ENCODE results near the gene RNF152.
"Not testable (repeated sequence)": the region's sequence is repeated elsewhere in the genome, so short reads cannot be mapped to it uniquely, and the experiment has no call there.

The RNF152 gene

DNA sequence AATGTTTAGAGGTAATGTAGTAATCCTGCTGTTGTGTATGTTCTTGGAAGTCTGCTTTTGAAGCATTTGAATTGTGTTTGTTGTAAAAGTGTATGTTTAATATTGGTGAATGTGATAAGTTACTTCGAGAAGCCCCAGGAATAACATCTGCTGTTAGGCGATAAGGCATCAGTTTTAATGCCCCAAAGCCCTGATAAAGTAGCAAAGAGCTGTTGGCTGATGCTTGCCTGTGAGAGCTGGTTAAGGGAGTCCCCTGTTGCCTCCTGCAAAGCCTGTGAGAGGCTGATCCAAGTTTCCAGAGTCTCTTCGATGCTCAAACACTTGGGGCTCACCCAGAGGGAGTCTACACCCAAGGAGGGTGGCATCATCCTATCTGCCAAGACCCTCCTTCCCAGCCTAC lies 110.3 kb downstream of the RNF152 start:
- Mint-ChIP-seq H3K4me3 (no peak overlapping the region), H3K27me3 (no peaks in the 10 kb centered on the region), H3K27ac (no peak overlapping the region), H3K9me3 (peaks cover 14% of the 10 kb centered on the region), H3K36me3 (ENCODE audit: low read depth) (no peaks in the 10 kb centered on the region), H3K4me1 (no peaks in the 10 kb centered on the region)
- DNase-seq (no peak), ATAC-seq (no peak)

DNA sequence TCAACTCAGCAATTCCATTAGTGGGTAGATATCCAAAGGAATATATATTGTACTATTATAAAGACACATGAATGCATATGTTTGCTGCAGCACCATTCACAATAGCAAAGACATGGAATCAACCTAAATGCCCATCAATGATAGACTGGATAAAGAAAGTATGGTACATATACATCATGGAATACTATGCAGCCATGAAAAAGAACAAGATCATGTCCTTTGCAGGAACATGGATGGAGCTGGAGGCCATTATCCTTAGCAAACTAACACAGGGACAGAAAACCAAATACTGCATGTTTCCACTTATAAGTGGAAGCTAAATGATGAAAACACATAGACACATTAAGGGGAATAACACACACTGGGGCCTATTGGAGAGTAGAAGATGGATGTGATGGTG lies 116.6 kb downstream of the RNF152 start:
- peaks cover 30% of the 10 kb centered on the region for H3K9me3 Mint-ChIP-seq
- H3K36me3 Mint-ChIP-seq (ENCODE audit: low read depth); DNase-seq; H3K4me1 Mint-ChIP-seq; H3K27ac Mint-ChIP-seq; H3K4me3 Mint-ChIP-seq; H3K27me3 Mint-ChIP-seq; ATAC-seq: not testable (repeated sequence)

DNA sequence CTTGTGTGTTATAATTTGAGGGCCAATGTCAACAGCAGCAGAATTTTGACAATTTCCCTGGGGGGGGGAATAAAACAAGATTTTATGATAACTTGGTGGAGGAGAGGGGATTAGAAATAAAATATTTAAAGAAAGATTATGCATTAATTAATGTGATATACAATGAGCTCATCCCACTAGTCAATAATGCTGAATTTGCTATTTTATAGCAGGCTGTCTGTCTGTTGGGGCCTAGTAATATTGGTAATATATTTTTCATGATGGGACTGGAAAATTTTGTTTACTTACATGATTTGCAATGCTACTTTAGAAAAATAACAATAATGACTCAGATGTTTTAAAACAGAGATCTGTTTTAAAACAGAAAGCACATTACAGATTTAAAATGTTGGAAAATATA lies 118.0 kb downstream of the RNF152 start:
- Mint-ChIP-seq H3K4me3 (no peak overlapping the region), H3K27me3 (peaks cover 5% of the 10 kb centered on the region), H3K4me1 (no peaks in the 10 kb centered on the region), H3K27ac (no peak overlapping the region), H3K9me3 (peaks cover 30% of the 10 kb centered on the region), H3K36me3 (ENCODE audit: low read depth) (peaks cover 2% of the 10 kb centered on the region)
- ATAC-seq (no peak), DNase-seq (no peak)

DNA sequence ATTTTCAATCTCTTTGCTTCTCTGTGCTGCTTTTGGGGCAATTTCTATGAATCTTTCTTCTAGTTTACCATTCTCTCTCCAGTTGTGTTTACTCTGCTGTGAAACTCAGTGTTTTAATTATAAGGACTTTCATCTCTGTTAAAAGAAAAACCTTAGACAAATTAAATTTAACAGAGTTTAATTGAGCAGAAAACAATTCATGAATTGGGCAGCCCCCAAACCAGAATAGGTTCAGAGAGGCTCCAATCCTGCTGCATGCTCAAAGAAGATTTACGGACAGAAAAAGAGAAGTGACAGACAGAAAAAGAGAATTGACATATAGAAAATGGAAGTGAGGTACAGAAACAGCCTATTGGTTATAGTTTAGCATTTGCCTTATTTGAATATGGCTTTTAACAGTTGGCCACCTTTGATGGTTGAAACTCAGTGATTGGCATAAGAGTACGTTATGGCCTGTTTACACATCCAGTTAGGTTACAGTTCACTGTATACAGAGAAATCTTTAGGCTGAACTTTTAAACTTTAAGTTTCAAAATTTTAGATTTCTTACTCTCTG lies 120.4 kb downstream of the RNF152 start:
- peaks cover 20% of the 10 kb centered on the region for H3K9me3 Mint-ChIP-seq
- H3K4me3 Mint-ChIP-seq, result no peak overlapping the region
- DNase-seq, result no peak
- ATAC-seq, result no peak
- peaks cover 7% of the 10 kb centered on the region for H3K27me3 Mint-ChIP-seq
- no peaks in the 10 kb centered on the region for H3K4me1 Mint-ChIP-seq
- no peak overlapping the region for H3K27ac Mint-ChIP-seq
- peaks cover 2% of the 10 kb centered on the region for H3K36me3 Mint-ChIP-seq (ENCODE audit: low read depth)

DNA sequence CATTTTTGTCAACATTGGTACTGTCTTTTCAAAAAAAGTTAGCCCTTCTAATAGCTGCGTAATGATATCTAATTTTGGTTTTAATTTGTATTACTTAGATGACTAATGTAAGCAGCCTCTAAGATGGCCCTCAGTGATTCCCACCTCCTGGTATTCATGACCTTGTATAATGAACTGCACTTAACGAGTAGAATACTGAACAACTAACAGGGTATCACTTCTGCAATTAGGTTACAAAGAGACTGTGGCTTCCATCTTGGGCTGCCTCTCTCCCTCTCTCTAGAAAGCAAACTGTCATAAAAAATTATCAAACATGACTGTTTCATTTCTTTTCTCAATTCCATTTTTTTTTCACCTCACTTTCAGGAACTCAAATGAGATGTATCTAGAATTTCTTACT lies 120.9 kb downstream of the RNF152 start:
- Mint-ChIP-seq H3K4me3 (no peak overlapping the region), H3K27me3 (peaks cover 7% of the 10 kb centered on the region), H3K4me1 (no peaks in the 10 kb centered on the region), H3K9me3 (peaks cover 20% of the 10 kb centered on the region), H3K27ac (no peak overlapping the region), H3K36me3 (ENCODE audit: low read depth) (peaks cover 2% of the 10 kb centered on the region)
- no peak for DNase-seq
- no peak for ATAC-seq

DNA sequence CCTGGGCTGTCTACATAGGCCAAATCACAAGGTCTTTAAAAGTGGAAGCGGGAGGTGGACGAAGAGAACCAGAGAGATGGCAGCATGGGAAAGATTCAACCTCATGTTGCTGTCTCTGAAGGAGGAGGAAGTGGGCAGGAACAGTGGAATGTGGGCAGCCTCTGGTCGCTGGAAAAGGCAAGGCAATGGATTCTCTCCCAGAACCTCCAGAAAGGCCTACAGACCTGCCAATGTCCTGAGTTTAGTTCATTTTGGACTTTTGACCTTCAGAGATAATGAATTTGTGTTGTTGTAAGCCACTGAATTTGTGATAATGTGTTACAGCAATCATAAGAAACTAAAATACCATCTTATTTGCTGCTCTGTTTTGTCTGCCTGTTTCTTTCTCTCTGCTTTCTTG lies 122.5 kb downstream of the RNF152 start:
- peaks cover 2% of the 10 kb centered on the region for H3K4me1 Mint-ChIP-seq
- H3K4me3 Mint-ChIP-seq, result no peak overlapping the region
- peaks cover 9% of the 10 kb centered on the region for H3K9me3 Mint-ChIP-seq
- DNase-seq (no peak), ATAC-seq (no peak)
- H3K27ac Mint-ChIP-seq, result no peak overlapping the region
- H3K36me3 Mint-ChIP-seq (ENCODE audit: low read depth), result no peaks in the 10 kb centered on the region
- peaks cover 15% of the 10 kb centered on the region for H3K27me3 Mint-ChIP-seq

DNA sequence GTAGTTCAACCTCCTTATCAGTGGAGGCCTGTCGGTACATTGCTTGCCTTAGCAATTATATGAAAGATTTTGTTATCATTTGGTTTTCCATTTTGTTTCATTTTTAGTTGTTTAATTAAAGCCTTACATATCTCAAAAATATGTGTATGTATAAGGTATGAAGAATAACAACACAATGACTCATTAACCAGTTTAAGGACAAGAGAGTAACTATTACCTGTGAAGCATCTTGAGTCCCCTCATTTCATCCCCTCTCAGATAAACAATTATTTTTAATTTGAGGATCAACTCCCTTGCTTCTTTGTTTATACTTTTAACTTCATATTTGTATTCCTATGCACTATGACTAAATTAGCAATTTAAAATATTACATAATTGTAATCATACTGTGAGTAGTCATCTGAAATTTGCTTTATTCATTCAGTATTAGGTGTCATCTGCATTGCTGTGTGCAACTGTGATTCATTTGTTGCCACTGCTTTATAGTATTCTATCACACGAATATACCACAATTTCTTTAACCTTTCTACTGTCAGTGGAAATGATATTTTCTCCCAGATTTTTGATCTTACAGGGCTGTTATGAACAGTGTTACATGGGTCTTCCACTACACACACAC lies 126.4 kb downstream of the RNF152 start:
- Mint-ChIP-seq H3K36me3 (ENCODE audit: low read depth) (no peaks in the 10 kb centered on the region), H3K27ac (no peak overlapping the region), H3K27me3 (peaks cover 32% of the 10 kb centered on the region), H3K4me1 (peaks cover 15% of the 10 kb centered on the region), H3K9me3 (no peaks in the 10 kb centered on the region), H3K4me3 (no peak overlapping the region)
- DNase-seq, result no peak
- ATAC-seq, result no peak

DNA sequence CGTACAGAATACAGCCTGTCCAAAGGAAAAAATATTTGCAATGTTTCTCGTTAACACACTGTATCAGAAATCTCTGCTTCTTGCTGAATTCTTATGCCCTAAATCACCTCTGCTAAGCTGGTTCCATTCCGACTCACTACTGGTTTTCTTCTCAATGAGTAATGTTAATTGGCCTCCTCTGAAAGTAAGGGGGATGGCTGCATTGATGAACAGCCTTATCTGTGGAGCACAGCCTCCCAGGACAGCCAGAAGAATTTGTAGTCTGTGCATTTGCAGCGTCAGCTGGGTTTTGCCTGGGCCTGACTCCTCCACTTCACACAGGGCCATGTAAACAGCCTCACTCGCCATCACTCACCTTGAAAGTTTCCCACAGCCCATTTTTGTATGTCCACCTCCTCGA lies 127.7 kb downstream of the RNF152 start:
- peak; percentile 74 for ATAC-seq
- Mint-ChIP-seq H3K4me1 (peaks cover 15% of the 10 kb centered on the region), H3K36me3 (ENCODE audit: low read depth) (no peaks in the 10 kb centered on the region), H3K9me3 (no peaks in the 10 kb centered on the region), H3K27ac (no peak overlapping the region), H3K27me3 (peaks cover 45% of the 10 kb centered on the region), H3K4me3 (no peak overlapping the region)
- DNase-seq, result no peak

DNA sequence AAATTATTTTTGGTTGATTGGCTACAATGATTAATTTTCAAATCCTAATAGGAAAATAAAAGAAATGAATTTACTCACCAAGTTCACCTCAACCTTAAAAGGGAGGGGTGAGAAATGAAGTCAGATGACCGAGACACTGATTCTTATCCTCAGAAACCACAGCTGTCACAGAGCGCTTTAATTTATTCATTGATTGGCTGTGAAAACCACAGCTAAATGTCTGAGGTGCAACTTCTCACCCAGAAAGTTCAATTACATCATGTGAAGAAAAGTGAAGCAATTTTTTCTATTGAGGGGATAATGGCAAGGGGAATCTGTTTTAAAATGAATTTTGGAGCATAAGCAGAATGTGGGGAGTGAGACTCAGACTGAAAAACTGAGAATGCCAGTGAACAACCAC lies 128.4 kb downstream of the RNF152 start:
- Mint-ChIP-seq H3K27ac (peak overlapping the region; percentile 47), H3K4me3 (no peak overlapping the region), H3K9me3 (no peaks in the 10 kb centered on the region), H3K4me1 (peaks cover 15% of the 10 kb centered on the region), H3K27me3 (peaks cover 46% of the 10 kb centered on the region), H3K36me3 (ENCODE audit: low read depth) (no peaks in the 10 kb centered on the region)
- ATAC-seq (peak; percentile 82), DNase-seq (no peak)

DNA sequence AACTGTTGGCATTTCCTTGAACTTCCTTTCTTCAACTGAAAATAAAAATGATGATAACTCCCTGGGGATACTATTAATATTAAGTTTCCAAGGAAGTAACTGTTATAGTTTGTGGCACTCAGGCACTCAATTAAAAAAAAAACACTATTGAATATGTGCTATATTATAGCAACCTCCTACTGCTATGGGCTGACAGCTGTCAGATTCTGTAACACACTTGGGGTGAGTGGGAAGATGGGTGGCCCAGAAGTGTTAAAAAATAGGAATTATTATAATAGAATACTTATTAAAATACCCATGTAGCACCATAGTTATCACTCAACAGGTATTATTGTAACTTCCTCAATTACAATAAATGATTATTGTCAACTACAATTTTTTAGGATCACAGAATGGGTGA lies 130.9 kb downstream of the RNF152 start:
- Mint-ChIP-seq H3K4me1 (peaks cover 15% of the 10 kb centered on the region), H3K27me3 (peaks cover 44% of the 10 kb centered on the region), H3K27ac (no peak overlapping the region), H3K9me3 (no peaks in the 10 kb centered on the region), H3K4me3 (no peak overlapping the region), H3K36me3 (ENCODE audit: low read depth) (no peaks in the 10 kb centered on the region)
- DNase-seq (no peak), ATAC-seq (no peak)

Measured in activated naive CD8-positive, alpha-beta T cell treated with anti-CD3 and anti-CD28 coated beads, Interleukin-2, amount 50 U/mL, for 24 hours (primary cell).